ENCODE data around the gene CCDC30.

- TF ChIP-seq CTCF (IDR thresholded peaks at IDR 0.05) (no peak), POLR2A (IDR thresholded peaks at IDR 0.05) (no peak)
Observed at GRCh38 chr1:42427240-42427639, 35.8 kb upstream of the CCDC30 start.
